ENCODE measurements around the gene OXNAD1.

The OXNAD1 gene

GRCh38 chr3:16331319-16331883 lies 66.4 kb downstream of the OXNAD1 start:
- no peak for DNase-seq

- DNase-seq: no peak
These were observed 68.0 kb downstream of the OXNAD1 start for GRCh38 chr3:16332904-16333426.

- DNase-seq: no peak
These were observed 69.9 kb downstream of the OXNAD1 start for GRCh38 chr3:16334909-16335308.

DNA sequence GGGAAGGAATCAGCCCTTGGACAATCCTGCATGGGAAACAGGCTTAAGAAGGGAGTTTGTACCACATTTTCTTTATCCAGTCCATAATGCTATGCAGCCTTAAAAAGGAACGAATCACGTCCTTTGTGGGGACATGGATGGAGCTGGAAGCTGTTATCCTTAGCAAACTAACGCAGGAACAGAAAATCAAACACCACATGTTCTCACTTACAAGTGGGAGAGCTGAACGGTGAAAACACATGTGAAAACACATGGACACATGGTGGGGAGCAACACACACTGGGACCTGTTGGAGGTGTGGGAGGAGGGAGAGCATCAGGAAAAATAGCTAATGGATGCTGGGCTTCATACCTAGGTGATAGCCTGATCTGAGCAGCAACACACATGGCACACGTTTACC lies 70.3 kb downstream of the OXNAD1 start:
- DNase-seq: no peak

DNA sequence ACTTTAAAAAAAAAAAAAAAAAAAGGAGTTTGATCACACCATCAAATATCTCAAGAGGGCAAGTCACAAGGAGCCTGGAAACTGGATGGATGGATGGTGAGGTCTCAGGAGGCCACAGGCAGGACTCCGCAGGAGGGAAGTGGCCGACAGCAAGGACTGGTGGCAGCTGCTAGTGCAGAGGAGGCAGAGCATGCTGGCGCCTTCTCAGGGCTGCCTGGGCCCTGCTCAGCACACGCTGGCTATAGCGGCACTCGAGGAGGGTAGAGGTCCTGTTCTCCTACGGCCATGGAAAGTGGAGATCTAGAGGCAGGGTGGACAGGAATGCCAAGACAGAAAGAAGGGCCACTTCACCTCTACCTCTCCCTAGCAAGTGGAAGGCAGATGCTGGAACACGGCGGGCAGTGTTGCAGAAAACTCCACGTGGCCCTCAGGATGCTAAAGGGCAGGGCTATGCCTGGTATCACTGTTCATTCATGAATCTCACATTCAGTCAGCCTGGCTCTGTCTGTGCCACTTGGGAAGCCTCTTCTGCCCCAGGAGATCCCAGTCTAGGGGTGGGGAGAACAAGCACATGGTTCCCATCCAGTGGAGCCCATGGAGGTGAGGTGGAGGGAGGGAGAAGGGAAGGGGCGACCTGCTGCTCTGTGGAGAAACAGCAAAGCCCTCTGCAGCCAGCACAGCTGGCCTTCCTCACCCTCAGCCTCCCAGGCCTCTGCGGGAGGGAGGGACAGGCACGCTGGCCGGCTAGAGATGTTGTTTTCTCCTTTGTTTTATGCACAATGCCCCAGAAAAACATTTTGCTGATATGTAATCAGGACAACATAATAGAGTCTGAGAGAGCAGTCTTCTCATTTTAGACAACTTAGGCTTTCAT lies 71.0 kb downstream of the OXNAD1 start:
- DNase-seq: no peak

DNA sequence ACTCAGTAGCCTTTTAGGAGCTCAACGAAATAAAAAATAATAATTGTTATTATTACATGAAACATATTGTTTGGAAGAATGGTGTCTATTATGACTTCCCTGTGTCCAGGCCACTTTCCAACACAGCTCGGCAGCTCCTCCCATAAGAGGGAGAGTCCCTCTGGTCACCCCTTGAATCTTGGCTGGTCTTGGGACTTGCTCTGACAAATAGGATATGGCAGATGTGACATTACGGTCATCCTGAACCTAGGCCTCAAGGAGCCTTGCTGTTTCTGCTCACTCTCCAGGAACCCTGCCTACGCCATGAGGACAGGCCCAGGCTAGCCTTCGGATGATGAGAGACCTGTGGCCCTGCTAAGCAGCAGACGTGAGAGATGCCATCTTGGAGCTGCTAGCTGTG lies 71.8 kb downstream of the OXNAD1 start:
- no peak for DNase-seq

GRCh38 chr3:16337856-16338540 lies 73.0 kb downstream of the OXNAD1 start:
- no peak for DNase-seq

- no peak for DNase-seq
These were observed 74.0 kb downstream of the OXNAD1 start for GRCh38 chr3:16338999-16339398.

- DNase-seq: no peak
These were observed 78.1 kb downstream of the OXNAD1 start for GRCh38 chr3:16343101-16343500.

DNA sequence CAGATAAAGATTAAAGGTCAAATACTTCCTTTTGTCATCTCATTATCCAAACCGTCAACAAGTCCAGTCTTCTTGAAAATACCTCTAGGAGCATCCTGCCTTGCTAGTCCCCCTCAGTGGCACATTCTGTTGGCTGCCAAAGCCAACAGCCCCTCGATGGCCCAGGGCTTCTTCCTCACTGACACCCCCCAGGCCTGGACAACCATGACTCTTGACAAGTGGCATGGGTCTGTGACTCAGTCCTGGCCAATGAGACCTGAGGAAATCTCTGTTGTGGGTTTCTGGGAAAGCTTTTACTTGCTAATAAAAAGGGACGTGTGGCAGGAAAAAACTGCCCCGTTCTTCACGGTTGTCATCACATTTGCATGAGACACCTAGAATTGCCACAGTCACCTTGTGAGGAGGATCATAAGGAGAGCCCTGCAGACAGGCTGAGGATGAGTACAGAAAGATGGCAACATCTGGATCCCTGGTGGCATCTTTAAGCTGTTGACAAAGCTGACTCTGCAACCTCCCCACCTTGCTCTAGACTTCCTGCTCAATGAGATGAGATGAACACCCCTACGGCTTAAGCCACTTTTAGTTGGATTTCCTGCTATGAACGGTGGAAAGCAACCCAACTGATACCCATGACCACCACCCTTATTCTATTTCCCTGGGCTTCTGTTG lies 81.5 kb downstream of the OXNAD1 start:
- no peak for DNase-seq

- no peak for DNase-seq
These were observed 82.5 kb downstream of the OXNAD1 start for GRCh38 chr3:16347548-16347947.

GRCh38 chr3:16349986-16350596 lies 85.1 kb downstream of the OXNAD1 start:
- DNase-seq: no peak

DNA sequence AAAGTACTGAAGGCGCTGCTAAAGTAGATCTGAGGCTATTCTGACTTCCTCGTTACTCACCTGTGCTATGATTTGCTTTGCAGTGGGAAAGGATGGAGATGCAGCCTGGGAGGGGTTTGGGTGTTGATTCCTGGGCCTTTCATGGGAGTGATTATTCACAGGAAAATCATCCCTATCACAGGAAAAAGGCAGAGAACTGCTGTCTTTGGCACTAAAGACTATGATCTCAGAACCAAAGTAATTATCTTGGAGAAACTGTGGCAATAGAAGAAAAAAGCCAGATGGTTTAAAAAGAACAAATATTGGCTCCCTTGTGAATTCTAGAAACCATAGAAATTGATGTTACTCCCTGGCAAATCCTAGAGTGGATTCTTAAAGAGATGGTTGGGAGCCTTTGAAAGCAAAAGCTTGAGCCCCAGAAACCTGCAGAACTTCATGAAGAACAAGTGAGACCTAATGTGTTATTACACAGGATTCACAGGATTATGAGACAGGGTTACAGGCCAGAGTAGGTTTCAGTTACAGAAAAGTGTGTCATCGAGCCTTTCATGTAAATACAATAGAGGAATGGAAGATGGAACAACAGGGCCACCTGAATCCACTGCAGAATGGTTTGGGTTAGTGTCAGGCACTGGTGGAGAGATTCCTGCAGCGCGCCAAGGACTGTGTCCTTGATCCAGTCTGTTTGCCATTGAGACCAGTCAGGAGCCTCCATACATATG lies 85.7 kb downstream of the OXNAD1 start:
- no peak for DNase-seq

DNA sequence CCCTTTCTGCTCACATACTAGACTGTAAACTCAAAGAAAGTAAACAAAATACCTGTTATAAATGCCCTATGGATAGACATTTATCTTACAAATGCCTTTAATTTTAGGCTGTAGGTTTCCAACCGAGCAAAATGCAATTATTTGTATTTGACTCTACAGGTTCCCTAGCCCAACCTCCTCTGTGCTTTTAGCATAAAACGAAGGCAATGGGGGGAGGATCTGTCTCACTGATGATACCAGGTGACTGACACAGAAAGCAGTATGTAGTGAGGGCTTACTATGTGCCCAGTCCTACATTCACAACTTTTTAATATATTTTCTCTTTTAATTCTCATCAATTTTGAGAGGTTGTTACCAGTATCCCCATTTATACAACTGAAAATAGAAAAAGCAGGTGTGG lies 87.4 kb downstream of the OXNAD1 start:
- no peak for DNase-seq

- DNase-seq: no peak
These were observed 89.3 kb downstream of the OXNAD1 start for GRCh38 chr3:16354291-16354690.

Data from left hindlimb (tissue), 1 donor.